Erythroblast (primary cell): ENCODE results near the gene PDE6H.

Experiments used
- GATA1 ChIP-seq: IDR thresholded peaks from 2 replicates; pipeline ENCODE4 v1.6.1; 2011; ENCODE audit warnings: low read depth, mild to moderate bottlenecking, control low read depth, low read length, moderate library complexity
- POLR2A ChIP-seq: IDR thresholded peaks from 2 replicates; pipeline ENCODE4 v1.6.1; 2011; ENCODE audit warnings: mild to moderate bottlenecking, low read length

- no peak for TF ChIP-seq POLR2A
- TF ChIP-seq GATA1 = no peak
Measured at GRCh38 chr12:14997998-14998397, 25.2 kb downstream of the PDE6H start.
